Endothelial cell of umbilical vein (primary cell): ENCODE results near the gene MAP3K4. TPM values are rescaled to one million over a fixed set of nuclear protein-coding genes. Genes with fewer than 3 reads are reported as not detected.
"Not testable (repeated sequence)": the region's sequence is repeated elsewhere in the genome, so short reads cannot be mapped to it uniquely, and the experiment has no call there.

Experiments used
- BruUV-seq: library from RNA; stranded (reverse); fragments of 400-500 nt; replicated peaks from 2 replicates; lab custom pipeline; 2021; lab: Mats Ljungman, UMichigan
- CTCF ChIA-PET: fragments of 300-600, 350-600 bp; sonication (Branson Sonifier 250); formaldehyde crosslinking; loops from one replicate; lab custom pipeline; 2021; ENCODE audit warnings: antibody characterized with exemption, inconsistent platforms; lab: Charles Lee
- POLR2A ChIA-PET: fragments of 300-600, 350-600 bp; sonication (Branson Sonifier 250); formaldehyde crosslinking; loops from one replicate; lab custom pipeline; 2021; ENCODE audit warnings: antibody characterized with exemption, inconsistent platforms; lab: Charles Lee
- DNase-seq: peaks from one replicate; pipeline ENCODE4 v3.0.0-alpha.2; 2011; ENCODE audit warnings: low read depth, low spot score
- FAIRE-seq: peaks from 2 replicates; lab custom pipeline; 2011; peaks lifted over from hg19 to GRCh38; lab: Jason Lieb, UNC
- H2AFZ ChIP-seq: 2 replicates; pipeline ENCODE4 v1.6.0; 2012; ENCODE audit warnings: low read depth, low read length, control low read depth, inconsistent platforms
- H3K27ac ChIP-seq: 2 replicates; pipeline ENCODE4 v1.5.1; 2011; ENCODE audit warnings: low read depth, mild to moderate bottlenecking, control low read depth, low read length, moderate library complexity; ENCODE audit not compliant: insufficient read depth
- H3K27me3 ChIP-seq, 2 experiments: 2 replicates each; pipeline versions ENCODE4 v1.6.0 to v1.6.1; 2011; ENCODE audit warnings: low read length in 2 of 2, mixed read lengths in 1 of 2; ENCODE audit not compliant: control insufficient read depth in 2 of 2, insufficient read depth in 2 of 2
- H3K36me3 ChIP-seq, 2 experiments: 2 replicates in 1 of 2; 3 replicates in 1 of 2; pipeline ENCODE4 v1.5.1; 2011; ENCODE audit warnings: low read length in 2 of 2, mild to moderate bottlenecking in 1 of 2, moderate library complexity in 1 of 2; ENCODE audit not compliant: control insufficient read depth in 2 of 2, insufficient read depth in 2 of 2; ENCODE audit errors: extremely low read depth in 1 of 2
- H3K4me1 ChIP-seq: 3 replicates; pipeline ENCODE4 v1.5.1; 2011; ENCODE audit warnings: mild to moderate bottlenecking, low read length; ENCODE audit not compliant: control insufficient read depth, insufficient read depth; ENCODE audit errors: extremely low read depth
- H3K4me2 ChIP-seq: 2 replicates; pipeline ENCODE4 v1.6.1; 2011; ENCODE audit warnings: low read length, control low read depth, mixed read lengths; ENCODE audit not compliant: insufficient read depth
- H3K4me3 ChIP-seq, 3 experiments: fragments of 200-600 bp in 1 of 3; sonication (generic), shearing (Covaris generic) in 1 of 3; replicated peaks in 1 of 3; 2 replicates each; pipeline ENCODE4 v1.5.1; 2011 to 2016; ENCODE audit warnings: control low read depth in 3 of 3, low read length in 3 of 3, mild to moderate bottlenecking in 2 of 3, inconsistent platforms in 1 of 3, low read depth in 1 of 3, moderate library complexity in 1 of 3; ENCODE audit not compliant: insufficient read depth in 1 of 3
- H3K79me2 ChIP-seq: 2 replicates; pipeline ENCODE4 v1.6.0; 2012; ENCODE audit warnings: low read length, inconsistent platforms; ENCODE audit not compliant: control insufficient read depth, insufficient read depth
- H3K9ac ChIP-seq: replicated peaks from 2 replicates; pipeline ENCODE3; 2011; ENCODE audit warnings: low read length, control low read depth; ENCODE audit not compliant: insufficient read depth; ENCODE audit errors: extremely low read depth
- H3K9me1 ChIP-seq: replicated peaks from 3 replicates; pipeline ENCODE4 v1.6.0; 2011; ENCODE audit warnings: mild to moderate bottlenecking, low read length; ENCODE audit not compliant: control insufficient read depth, insufficient read depth; ENCODE audit errors: extremely low read depth
- H3K9me3 ChIP-seq: replicated peaks from 2 replicates; pipeline ENCODE4 v1.5.1; 2012; ENCODE audit warnings: low read length, inconsistent platforms; ENCODE audit not compliant: control insufficient read depth, insufficient read depth
- H4K20me1 ChIP-seq: replicated peaks from 2 replicates; pipeline ENCODE3; 2011; ENCODE audit warnings: mild to moderate bottlenecking, low read length; ENCODE audit not compliant: control insufficient read depth, insufficient read depth; ENCODE audit errors: extremely low read depth
- EZH2 ChIP-seq: IDR thresholded peaks from 2 replicates; pipeline ENCODE4 v1.6.1; 2012; ENCODE audit warnings: borderline replicate concordance, low read depth, mild to moderate bottlenecking, moderate library complexity, low read length, inconsistent platforms; ENCODE audit not compliant: severe bottlenecking
- FOS ChIP-seq: IDR thresholded peaks from 2 replicates; pipeline ENCODE4 v1.6.1; 2011; ENCODE audit warnings: mild to moderate bottlenecking, low read length, moderate library complexity, borderline replicate concordance; ENCODE audit not compliant: insufficient read depth
- GATA2 ChIP-seq: IDR thresholded peaks from 2 replicates; pipeline ENCODE4 v1.7.0; 2011; ENCODE audit warnings: low read depth, mild to moderate bottlenecking, moderate library complexity, mixed read lengths, low read length; ENCODE audit not compliant: insufficient read length, insufficient read depth
- JUN ChIP-seq: IDR thresholded peaks from 2 replicates; pipeline ENCODE4 v1.6.1; 2011; ENCODE audit warnings: borderline replicate concordance, low read depth; ENCODE audit not compliant: insufficient read length, insufficient read depth
- MYC ChIP-seq: IDR thresholded peaks from one replicate; pipeline ENCODE4 v1.6.1; 2011; ENCODE audit warnings: mild to moderate bottlenecking, low read depth, low read length
- POLR2A ChIP-seq: IDR thresholded peaks from 2 replicates; pipeline ENCODE4 v1.6.1; 2012; ENCODE audit warnings: low read depth, mild to moderate bottlenecking, control low read depth, low read length
- POLR2AphosphoS5 ChIP-seq: IDR thresholded peaks from 2 replicates; pipeline ENCODE4 v1.6.1; 2012; ENCODE audit warnings: low read depth, mild to moderate bottlenecking, control low read depth, low read length, moderate library complexity; ENCODE audit not compliant: insufficient read depth
- dilution Hi-C: fragments of 300-500 bp; cut with MboI; formaldehyde crosslinking; loops from one replicate; pipeline ENCODE4 v1.15.0; 2019; ENCODE audit warnings: low sequenced_read_pairs; ENCODE audit not compliant: extremely low pct_ligation_motif_present
- intact Hi-C: fragments of 100-400 bp; cut with micrococcal nuclease; formaldehyde crosslinking; loops from one replicate; pipeline ENCODE4 v1.10.0; 2022
- polyA plus RNA-seq, 4 experiments: library from polyadenylated mRNA; depleted of rRNA in 3 of 4; stranded (reverse) in 3 of 4; unstranded in 1 of 4; fragments of >200 nt; gene quantifications; 2 replicates each; pipeline versions ENCODE4 v1.2.1 to v1.2.3, GENCODE V29; 2011 to 2012; ENCODE audit warnings: missing spikeins in 1 of 4
- total RNA-seq: library from RNA; stranded (reverse); gene quantifications from 2 replicates; pipeline ENCODE4 v1.2.3, GENCODE V29; 2021
- TF ChIP-seq, protein P1 (sequence below), 2 donors: IDR thresholded peaks; 1 replicate in 1 of 2; 2 replicates in 1 of 2; pipeline ENCODE4 v1.5.1; 2011; ENCODE audit warnings: low read length in 2 of 2, mild to moderate bottlenecking in 2 of 2, moderate library complexity in 2 of 2, control low read depth in 1 of 2, inconsistent platforms in 1 of 2, low read depth in 1 of 2; ENCODE audit not compliant: insufficient read depth in 1 of 2; ENCODE audit errors: extremely low read depth in 1 of 2
- TF ChIP-seq, protein P2 (sequence below): IDR thresholded peaks from 2 replicates; pipeline ENCODE4 v1.6.1; 2011; ENCODE audit not compliant: insufficient read depth, insufficient read length

The MAP3K4 gene
- total and polyA plus RNA-seq, 2 donors (not counting 3 experiments of a cell fraction or from before 2014, with no cell fraction given): 10.8 to 42.3 TPM

DNA sequence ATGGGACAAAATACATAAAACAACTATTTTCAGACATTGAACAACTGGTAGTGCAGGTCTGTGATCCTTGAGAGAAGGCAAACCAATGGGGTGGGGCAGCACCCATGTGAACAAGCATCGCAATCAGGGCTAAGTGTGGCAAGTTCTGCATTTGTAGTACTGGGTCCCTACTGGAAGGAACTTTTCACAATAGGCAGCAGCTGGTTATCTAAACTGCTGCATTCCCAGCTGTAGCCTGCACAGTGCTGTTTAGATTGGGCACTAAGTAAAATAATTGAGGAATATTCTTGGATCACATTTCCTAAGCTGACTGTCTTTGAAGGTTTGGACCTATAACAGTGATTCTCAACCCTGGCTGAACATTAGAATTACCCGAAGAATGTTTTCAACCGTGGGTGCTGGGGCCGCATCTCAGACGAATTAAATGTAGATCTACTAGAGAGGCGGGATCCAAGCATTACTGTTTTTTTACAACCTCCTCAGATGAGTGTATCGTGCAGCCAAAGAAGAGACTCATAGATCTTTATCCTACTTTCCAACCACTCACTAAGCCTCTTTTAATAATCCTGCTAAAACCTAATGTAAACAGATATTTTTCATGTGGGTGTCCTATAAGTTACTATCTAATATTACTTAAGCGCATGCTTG lies 12.4 kb upstream of the MAP3K4 start:
- FAIRE-seq (no peak), DNase-seq (no peak)
- dilution Hi-C loops: no loop called here
- no peak for TF ChIP-seq JUN
- TF ChIP-seq MYC: no peak
- TF ChIP-seq GATA2: no peak
- TF ChIP-seq EZH2: no peak
- TF ChIP-seq POLR2AphosphoS5: no peak
- TF ChIP-seq, protein P1, sequence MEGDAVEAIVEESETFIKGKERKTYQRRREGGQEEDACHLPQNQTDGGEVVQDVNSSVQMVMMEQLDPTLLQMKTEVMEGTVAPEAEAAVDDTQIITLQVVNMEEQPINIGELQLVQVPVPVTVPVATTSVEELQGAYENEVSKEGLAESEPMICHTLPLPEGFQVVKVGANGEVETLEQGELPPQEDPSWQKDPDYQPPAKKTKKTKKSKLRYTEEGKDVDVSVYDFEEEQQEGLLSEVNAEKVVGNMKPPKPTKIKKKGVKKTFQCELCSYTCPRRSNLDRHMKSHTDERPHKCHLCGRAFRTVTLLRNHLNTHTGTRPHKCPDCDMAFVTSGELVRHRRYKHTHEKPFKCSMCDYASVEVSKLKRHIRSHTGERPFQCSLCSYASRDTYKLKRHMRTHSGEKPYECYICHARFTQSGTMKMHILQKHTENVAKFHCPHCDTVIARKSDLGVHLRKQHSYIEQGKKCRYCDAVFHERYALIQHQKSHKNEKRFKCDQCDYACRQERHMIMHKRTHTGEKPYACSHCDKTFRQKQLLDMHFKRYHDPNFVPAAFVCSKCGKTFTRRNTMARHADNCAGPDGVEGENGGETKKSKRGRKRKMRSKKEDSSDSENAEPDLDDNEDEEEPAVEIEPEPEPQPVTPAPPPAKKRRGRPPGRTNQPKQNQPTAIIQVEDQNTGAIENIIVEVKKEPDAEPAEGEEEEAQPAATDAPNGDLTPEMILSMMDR (IDR thresholded peaks at IDR 0.05; ENCODE audit: extremely low read depth in 1 of 2, insufficient read depth in 1 of 2, low read depth in 1 of 2, low read length in 2 of 2): no peak
- TF ChIP-seq POLR2A: no peak
- TF ChIP-seq, protein P2, sequence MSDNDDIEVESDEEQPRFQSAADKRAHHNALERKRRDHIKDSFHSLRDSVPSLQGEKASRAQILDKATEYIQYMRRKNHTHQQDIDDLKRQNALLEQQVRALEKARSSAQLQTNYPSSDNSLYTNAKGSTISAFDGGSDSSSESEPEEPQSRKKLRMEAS: no peak
- TF ChIP-seq FOS: no peak
- Histone ChIP-seq H2AFZ (no peak overlapping the region), H3K9me1 (no peaks in the 10 kb centered on the region), H3K27ac (no peak overlapping the region), H3K36me3 (no peaks in the 10 kb centered on the region), H3K4me3 (no peak overlapping the region), H3K9me3 (no peaks in the 10 kb centered on the region), H3K9ac (no peak overlapping the region), H3K4me2 (no peak overlapping the region), H4K20me1 (no peaks in the 10 kb centered on the region), H3K27me3 (no peaks in the 10 kb centered on the region), H3K79me2 (no peaks in the 10 kb centered on the region), H3K4me1 (no peaks in the 10 kb centered on the region)
- CTCF ChIA-PET: no interaction called here
- POLR2A ChIA-PET: no interaction called here
- BruUV-seq: no TSS peak
- intact Hi-C loops: no loop called here

DNA sequence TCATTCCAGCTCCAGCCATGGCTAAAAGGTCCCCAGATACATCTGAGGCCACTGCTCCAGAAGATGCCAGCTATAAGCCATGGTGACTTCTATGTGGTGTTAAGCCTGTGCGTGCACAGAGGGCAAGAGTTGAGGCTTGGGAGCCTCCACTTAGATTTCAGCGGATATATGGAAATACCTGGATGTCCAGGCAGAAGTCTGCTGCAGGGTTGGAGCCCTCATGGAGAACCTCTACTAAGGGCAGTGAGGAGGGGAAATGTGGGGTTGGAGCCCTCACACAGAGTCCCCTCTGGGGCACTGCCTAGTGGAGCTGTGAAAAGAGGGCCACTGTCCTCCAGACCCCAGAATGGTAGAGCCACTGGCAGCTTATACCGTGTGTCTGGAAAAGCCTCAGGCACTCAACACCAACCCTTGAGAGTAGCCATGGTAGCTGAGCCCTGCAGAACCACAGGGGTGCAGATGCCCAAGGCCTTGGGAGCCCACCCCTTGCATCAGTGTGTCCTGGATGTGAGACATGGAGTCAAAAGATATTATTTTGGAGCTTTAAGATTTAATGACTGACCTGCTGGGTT lies 8.1 kb upstream of the MAP3K4 start:
- H3K9ac ChIP-seq, H3K79me2 ChIP-seq, intact Hi-C loops, H3K4me3 ChIP-seq, FAIRE-seq, H2AFZ ChIP-seq, dilution Hi-C loops, POLR2A ChIA-PET, BruUV-seq, H3K9me3 ChIP-seq, H3K9me1 ChIP-seq, H3K4me1 ChIP-seq, DNase-seq, H4K20me1 ChIP-seq, H3K27ac ChIP-seq, CTCF ChIA-PET, H3K36me3 ChIP-seq, H3K4me2 ChIP-seq, H3K27me3 ChIP-seq: not testable (repeated sequence)
